Measurements from ENCODE around the gene SLC6A19. TPM values are rescaled to one million over a fixed set of nuclear protein-coding genes. Genes with fewer than 3 reads are reported as not detected.

SLC6A19 gene
- total and polyA plus RNA-seq, 2 of the 13 experiments (the other 11 are each of a cell fraction or from before 2014, with no cell fraction given) = 0.02 TPM; not detected in 1

- peak; percentile 48; the same call in 1 of the 2 replicates for TF ChIP-seq AHDC1 (CRISPR knock-in tag; IDR thresholded peaks at IDR 0.05; ENCODE audit: borderline replicate concordance)
- peak; percentile 11 for TF ChIP-seq SKI (IDR thresholded peaks at IDR 0.05; ENCODE audit: partially characterized antibody)
- TF ChIP-seq CSRNP1 (CRISPR knock-in tag; IDR thresholded peaks at IDR 0.05) = no peak
- TF ChIP-seq CBX5 (CRISPR knock-in tag; IDR thresholded peaks at IDR 0.05; ENCODE audit: borderline replicate concordance) = peak; percentile 27; the same call in 1 of the 2 replicates
- TF ChIP-seq SIN3A (IDR thresholded peaks at IDR 0.05; ENCODE audit: borderline replicate concordance, low read depth, low read length) = peak; percentile 57; the same call in 1 of the 2 replicates
- 0 out of 2 replicates have a peak, but pooled peaks have one; percentile 53 for TF ChIP-seq ZNF543 (CRISPR knock-in tag; IDR thresholded peaks at IDR 0.05)
- TF ChIP-seq MAZ (IDR thresholded peaks at IDR 0.05; ENCODE audit: borderline replicate concordance, low read depth, low read length) = no peak
- TF ChIP-seq MAZ (CRISPR knock-in tag; IDR thresholded peaks at IDR 0.05; ENCODE audit: low read depth) = 0 out of 2 replicates have a peak, but pooled peaks have one; percentile 55
- peak; percentile 68 for TF ChIP-seq HDAC2 (CRISPR knock-in tag; IDR thresholded peaks at IDR 0.05)
- peak; percentile 44; the same call in 1 of the 2 replicates for TF ChIP-seq SPEN (CRISPR knock-in tag; IDR thresholded peaks at IDR 0.05; ENCODE audit: low read depth)
- TF ChIP-seq EEA1 (CRISPR knock-in tag; IDR thresholded peaks at IDR 0.05; ENCODE audit: borderline replicate concordance) = no peak
- TF ChIP-seq ZFP1 (CRISPR knock-in tag; IDR thresholded peaks at IDR 0.05) = peak; percentile 96
- TF ChIP-seq MTF2 (CRISPR knock-in tag; IDR thresholded peaks at IDR 0.05; ENCODE audit: borderline replicate concordance) = peak; percentile 80; the same call in 1 of the 2 replicates
- TF ChIP-seq RFXANK (CRISPR knock-in tag; IDR thresholded peaks at IDR 0.05) = no peak
- TF ChIP-seq SNAPC5 (CRISPR knock-in tag; IDR thresholded peaks at IDR 0.05; ENCODE audit: borderline replicate concordance) = 0 out of 2 replicates have a peak, but pooled peaks have one; percentile 1
- no peak for TF ChIP-seq IRF1 (CRISPR knock-in tag; IDR thresholded peaks at IDR 0.05; ENCODE audit: low read depth)
- no peak for TF ChIP-seq GMEB1 (CRISPR knock-in tag; IDR thresholded peaks at IDR 0.05; ENCODE audit: borderline replicate concordance)
- no peak for TF ChIP-seq BRCA1 (CRISPR knock-in tag; IDR thresholded peaks at IDR 0.05)
- peak; percentile 86; the same call in 1 of the 2 replicates for TF ChIP-seq ZNF292 (CRISPR knock-in tag; IDR thresholded peaks at IDR 0.05; ENCODE audit: borderline replicate concordance, low read depth)
These were observed 18.6 kb upstream of the SLC6A19 start (continued) for GRCh38 chr5:1182633-1183423.

Data from HepG2 (cell line).